H1 (cell line): ENCODE measurements around the gene TLE1.

Source experiments
- CTCF ChIP-seq, 3 experiments: IDR thresholded peaks; 1 replicate in 2 of 3; 2 replicates in 1 of 3; pipeline versions ENCODE4 v1.5.1 to v1.6.1; 2011; ENCODE audit warnings: low read length in 3 of 3, mild to moderate bottlenecking in 3 of 3, inconsistent platforms in 2 of 3, low read depth in 1 of 3, moderate library complexity in 1 of 3; ENCODE audit not compliant: insufficient read depth in 1 of 3; ENCODE audit errors: control extremely low read depth in 1 of 3
- EZH2 ChIP-seq: fragments of 200-600 bp; sonication (generic); IDR thresholded peaks from 2 replicates; pipeline ENCODE4 v1.7.1; 2012; ENCODE audit warnings: low read depth, mild to moderate bottlenecking, moderate library complexity, low read length, inconsistent platforms; ENCODE audit not compliant: severe bottlenecking
- HDAC6 ChIP-seq: IDR thresholded peaks from one replicate; pipeline ENCODE4 v1.7.1; 2012; ENCODE audit warnings: low read depth, mild to moderate bottlenecking, inconsistent platforms, low read length, moderate library complexity
- TF ChIP-seq, protein P1 (sequence below): IDR thresholded peaks from 2 replicates; pipeline ENCODE4 v1.6.1; 2011; ENCODE audit warnings: low read length, improper control_type of control experiment

GRCh38 chr9:81687521-81688261, 1.7 kb downstream of the TLE1 start:
- no peak for TF ChIP-seq CTCF (IDR thresholded peaks at IDR 0.05; ENCODE audit: control extremely low read depth in 1 of 3, insufficient read depth in 1 of 3, low read depth in 1 of 3, low read length in 3 of 3)
- no peak for TF ChIP-seq HDAC6
- TF ChIP-seq EZH2, result no peak
- TF ChIP-seq, protein P1, sequence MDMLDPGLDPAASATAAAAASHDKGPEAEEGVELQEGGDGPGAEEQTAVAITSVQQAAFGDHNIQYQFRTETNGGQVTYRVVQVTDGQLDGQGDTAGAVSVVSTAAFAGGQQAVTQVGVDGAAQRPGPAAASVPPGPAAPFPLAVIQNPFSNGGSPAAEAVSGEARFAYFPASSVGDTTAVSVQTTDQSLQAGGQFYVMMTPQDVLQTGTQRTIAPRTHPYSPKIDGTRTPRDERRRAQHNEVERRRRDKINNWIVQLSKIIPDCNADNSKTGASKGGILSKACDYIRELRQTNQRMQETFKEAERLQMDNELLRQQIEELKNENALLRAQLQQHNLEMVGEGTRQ, result no peak
